ENCODE results near the gene NPY4R. TPM values are rescaled to one million over a fixed set of nuclear protein-coding genes. Genes with fewer than 3 reads are reported as not detected.
"Not testable (repeated sequence)": the region's sequence is repeated elsewhere in the genome, so short reads cannot be mapped to it uniquely, and the experiment has no call there.

The NPY4R gene
- total RNA-seq, 1 experiment from 2014 or later, result not detected

DNA sequence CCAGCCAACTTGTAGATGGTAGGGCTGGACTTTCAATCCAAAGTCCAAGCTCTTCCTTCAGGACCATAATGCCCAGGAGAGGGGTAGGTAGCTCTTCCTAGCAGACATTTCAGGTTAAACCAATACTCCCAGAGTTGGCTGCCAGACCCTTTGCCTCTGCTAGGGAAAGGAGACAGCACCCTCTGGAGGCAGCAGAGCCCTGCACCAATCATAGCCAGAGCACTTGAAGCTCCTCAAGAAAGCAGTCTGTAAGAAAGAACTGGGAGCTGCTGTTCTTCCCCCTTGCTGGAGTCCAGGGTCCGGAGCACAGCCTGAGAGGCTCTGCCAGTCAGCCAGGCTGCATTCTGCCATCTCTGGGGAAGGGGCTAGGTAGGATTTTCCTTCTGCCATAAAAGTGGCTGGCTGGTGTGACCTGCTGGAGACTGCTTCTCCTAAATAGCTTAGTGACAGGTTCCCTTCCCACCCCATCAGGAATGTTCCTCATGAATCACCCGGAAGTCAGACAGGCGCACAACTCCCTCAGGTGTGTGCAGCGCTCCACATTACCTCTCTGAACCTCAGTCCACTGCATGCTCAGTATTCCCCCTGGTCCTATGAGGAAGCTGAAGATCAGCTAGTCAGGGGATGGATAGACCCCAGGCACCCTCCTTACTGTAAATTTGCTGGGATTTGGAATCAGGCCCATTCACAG, 2.5 kb upstream of the NPY4R start:
- not testable (repeated sequence) for H3K4me1 Mint-ChIP-seq

DNA sequence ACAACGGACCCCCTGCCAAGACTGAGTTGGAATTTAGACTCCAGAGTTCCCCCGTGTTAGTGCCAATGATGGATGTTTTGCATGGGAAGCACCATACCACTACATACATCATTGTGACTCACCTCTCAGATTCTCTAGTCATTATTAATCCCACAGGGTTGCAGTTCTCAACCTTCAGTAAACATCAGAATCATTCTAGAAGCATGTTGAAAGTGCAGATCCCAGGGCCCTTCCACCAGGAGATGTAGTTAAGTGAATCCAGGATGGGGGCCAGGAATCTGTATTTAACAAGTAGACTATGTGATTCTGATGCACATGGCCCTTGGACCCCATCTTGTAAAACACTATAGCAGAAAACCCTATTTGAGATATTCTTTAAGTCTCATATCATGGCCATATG, 2.1 kb downstream of the NPY4R start:
- H3K4me3 Mint-ChIP-seq; DNase-seq (ENCODE audit: low spot score); ATAC-seq; H3K36me3 Mint-ChIP-seq; CTCF ChIA-PET; H3K27me3 Mint-ChIP-seq (ENCODE audit: low read depth); H3K4me1 Mint-ChIP-seq; POLR2A ChIA-PET; H3K9me3 Mint-ChIP-seq; H3K27ac Mint-ChIP-seq: not testable (repeated sequence)

More for the DNA sequence above, 2.5 kb upstream of the NPY4R start:
- H3K27ac Mint-ChIP-seq; POLR2A ChIA-PET; H3K36me3 Mint-ChIP-seq; H3K4me3 Mint-ChIP-seq; H3K9me3 Mint-ChIP-seq; CTCF ChIA-PET; H3K27me3 Mint-ChIP-seq (ENCODE audit: low read depth); DNase-seq (ENCODE audit: low spot score): not testable (repeated sequence)
- peak; percentile 93 for ATAC-seq

DNA sequence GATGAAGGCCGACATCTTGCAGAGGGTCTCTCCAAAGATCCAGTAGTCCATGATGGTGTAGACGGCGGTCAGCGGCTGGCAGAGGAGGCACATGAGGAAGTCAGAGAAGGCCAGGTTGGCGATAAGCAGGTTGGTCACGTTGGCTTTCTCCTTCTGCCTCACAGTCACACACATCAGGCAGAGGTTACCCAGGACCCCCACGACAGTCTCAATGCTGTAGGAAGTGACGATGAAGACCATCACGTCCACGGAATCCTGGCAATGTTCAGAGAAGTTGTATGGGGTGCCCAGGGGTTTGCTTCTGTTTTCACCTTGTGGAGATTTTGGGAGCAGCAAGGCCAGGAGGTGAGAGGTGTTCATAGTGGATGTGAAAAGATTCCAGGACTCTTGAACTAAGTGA, 3.5 kb downstream of the NPY4R start:
- H3K36me3 Mint-ChIP-seq; H3K27me3 Mint-ChIP-seq (ENCODE audit: low read depth); ATAC-seq; H3K4me3 Mint-ChIP-seq; H3K27ac Mint-ChIP-seq; POLR2A ChIA-PET; H3K9me3 Mint-ChIP-seq; H3K4me1 Mint-ChIP-seq; DNase-seq (ENCODE audit: low spot score); CTCF ChIA-PET: not testable (repeated sequence)

DNA sequence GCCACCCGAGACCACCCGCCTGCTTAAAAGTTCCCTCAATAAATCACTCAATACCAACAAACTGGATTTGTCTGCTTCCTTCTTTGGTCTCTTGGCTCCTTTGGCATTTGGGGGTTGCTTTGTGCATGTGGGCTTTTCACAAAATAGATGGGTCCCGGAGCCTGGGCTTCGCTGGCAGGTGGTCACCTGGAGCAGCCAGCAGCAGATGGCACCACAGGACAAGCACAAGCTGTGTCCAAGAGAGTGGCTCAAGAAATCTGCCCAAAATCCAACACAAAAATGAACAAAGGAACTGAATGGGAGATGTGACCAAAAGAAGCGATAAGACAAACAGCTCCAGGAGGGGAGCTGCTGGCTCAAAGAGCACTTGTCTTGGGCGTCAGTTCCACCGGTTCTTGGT, 6.2 kb downstream of the NPY4R start:
- H3K4me1 Mint-ChIP-seq; H3K36me3 Mint-ChIP-seq; DNase-seq (ENCODE audit: low spot score); CTCF ChIA-PET; H3K4me3 Mint-ChIP-seq; H3K27ac Mint-ChIP-seq; H3K9me3 Mint-ChIP-seq; ATAC-seq; POLR2A ChIA-PET; H3K27me3 Mint-ChIP-seq (ENCODE audit: low read depth): not testable (repeated sequence)

DNA sequence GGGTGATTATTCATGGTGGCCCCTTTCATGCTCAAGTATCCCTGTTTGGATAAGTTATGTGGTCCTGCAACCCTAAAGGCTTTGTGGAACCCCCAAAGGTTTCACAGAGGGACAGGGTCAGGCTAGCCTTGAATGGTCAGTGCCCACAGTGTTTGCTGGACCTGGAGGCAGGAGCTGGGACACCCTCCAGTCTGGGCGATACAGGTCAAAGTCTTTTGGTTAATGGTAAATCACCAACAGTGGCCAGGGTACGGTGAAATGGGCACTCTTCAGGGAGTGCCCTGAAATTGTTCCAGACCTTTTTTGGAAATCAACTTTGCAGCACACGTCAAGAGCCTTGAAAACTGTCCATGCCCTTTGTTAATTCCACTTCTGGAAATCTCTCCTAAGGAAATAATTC, 8.7 kb downstream of the NPY4R start:
- ATAC-seq; H3K4me3 Mint-ChIP-seq; H3K27ac Mint-ChIP-seq; POLR2A ChIA-PET; H3K27me3 Mint-ChIP-seq (ENCODE audit: low read depth); H3K36me3 Mint-ChIP-seq; H3K4me1 Mint-ChIP-seq; CTCF ChIA-PET; H3K9me3 Mint-ChIP-seq; DNase-seq (ENCODE audit: low spot score): not testable (repeated sequence)

DNA sequence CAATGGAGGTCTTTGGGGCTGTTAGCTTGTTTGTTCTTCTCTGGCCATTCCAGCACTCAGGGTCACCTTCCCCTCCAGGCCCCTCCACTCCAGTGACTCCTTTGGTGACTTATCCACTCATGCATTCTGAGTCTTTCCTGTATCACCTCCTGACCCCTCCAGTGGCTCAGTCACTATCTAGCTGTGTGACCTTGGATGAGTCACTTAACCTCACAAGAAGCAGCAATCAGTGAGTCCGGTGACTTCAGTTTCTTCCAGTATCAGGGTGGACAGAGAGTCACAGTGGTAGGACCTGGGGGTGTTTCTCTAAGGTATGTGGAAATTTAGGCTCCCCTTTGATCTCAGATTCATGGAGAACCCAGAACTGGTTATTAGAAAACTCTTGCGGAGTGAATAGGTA, 9.8 kb downstream of the NPY4R start:
- H3K9me3 Mint-ChIP-seq; CTCF ChIA-PET; ATAC-seq; H3K27ac Mint-ChIP-seq; H3K4me3 Mint-ChIP-seq; POLR2A ChIA-PET; DNase-seq (ENCODE audit: low spot score); H3K27me3 Mint-ChIP-seq (ENCODE audit: low read depth); H3K36me3 Mint-ChIP-seq; H3K4me1 Mint-ChIP-seq: not testable (repeated sequence)

DNA sequence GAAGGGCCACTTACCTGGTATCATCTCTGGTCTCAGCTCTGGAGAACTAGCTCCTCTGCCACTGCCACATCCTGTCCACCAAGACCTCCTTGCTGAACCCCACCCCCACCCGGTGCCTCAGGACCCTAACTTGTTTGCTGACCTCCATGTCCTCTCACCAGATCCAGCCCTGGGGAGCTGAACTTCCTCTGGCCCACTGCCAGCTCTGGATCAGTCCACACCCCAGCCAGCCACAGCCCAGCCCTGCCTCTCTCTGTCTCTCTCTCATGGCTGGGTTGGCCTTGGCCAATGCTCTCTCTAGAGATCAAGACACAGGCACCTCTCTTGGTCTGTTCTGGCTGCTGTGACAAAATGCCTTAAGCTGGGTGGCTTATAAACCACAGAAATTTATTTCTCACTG, 14.4 kb downstream of the NPY4R start:
- ATAC-seq; H3K4me1 Mint-ChIP-seq; POLR2A ChIA-PET; H3K4me3 Mint-ChIP-seq; DNase-seq (ENCODE audit: low spot score); H3K9me3 Mint-ChIP-seq; H3K27ac Mint-ChIP-seq; H3K36me3 Mint-ChIP-seq; CTCF ChIA-PET; H3K27me3 Mint-ChIP-seq (ENCODE audit: low read depth): not testable (repeated sequence)

DNA sequence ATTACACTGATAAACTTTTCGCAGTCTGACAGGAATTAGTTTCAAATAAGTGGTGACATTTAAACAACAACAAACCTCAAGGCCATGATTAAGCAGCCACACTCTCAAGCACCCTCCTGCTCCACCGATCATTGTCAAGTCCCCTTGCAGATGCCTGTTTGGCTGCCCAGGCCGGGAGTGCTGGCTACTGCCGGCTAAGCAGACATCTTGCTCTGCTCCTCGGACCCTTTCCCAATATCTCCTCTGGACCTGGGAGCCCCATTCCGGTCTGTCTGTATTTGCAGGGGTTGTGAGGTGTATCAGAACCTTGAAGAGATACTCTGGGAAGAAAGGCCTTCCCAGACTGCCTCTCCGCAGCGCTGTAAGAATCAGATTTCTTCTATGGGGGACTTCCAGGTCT, 14.9 kb downstream of the NPY4R start:
- DNase-seq (ENCODE audit: low spot score); H3K4me3 Mint-ChIP-seq; H3K27me3 Mint-ChIP-seq (ENCODE audit: low read depth); POLR2A ChIA-PET; CTCF ChIA-PET; H3K9me3 Mint-ChIP-seq; H3K27ac Mint-ChIP-seq; ATAC-seq; H3K36me3 Mint-ChIP-seq; H3K4me1 Mint-ChIP-seq: not testable (repeated sequence)

DNA sequence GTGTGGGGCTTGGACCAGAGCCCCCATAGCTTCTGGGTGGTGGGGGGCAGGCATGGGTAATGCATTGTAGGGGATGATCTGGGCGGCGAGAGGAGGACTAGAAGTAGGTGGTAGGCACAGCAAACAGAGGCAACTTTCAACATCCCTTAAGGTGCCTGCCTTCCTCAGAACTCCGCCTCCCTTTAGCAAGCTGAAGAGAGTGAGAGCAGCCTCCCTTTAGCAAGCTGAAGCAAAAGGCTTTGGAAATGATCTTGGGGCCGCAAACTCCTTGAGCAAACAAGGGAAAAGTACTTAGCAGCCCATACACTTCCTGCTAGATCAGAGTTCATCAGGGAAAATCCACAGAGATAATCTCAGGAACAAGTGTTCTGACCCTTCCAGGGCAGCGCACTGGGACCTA, 18.3 kb downstream of the NPY4R start:
- POLR2A ChIA-PET; H3K9me3 Mint-ChIP-seq; CTCF ChIA-PET; H3K27me3 Mint-ChIP-seq (ENCODE audit: low read depth); ATAC-seq; H3K4me3 Mint-ChIP-seq; H3K27ac Mint-ChIP-seq; DNase-seq (ENCODE audit: low spot score); H3K36me3 Mint-ChIP-seq; H3K4me1 Mint-ChIP-seq: not testable (repeated sequence)

DNA sequence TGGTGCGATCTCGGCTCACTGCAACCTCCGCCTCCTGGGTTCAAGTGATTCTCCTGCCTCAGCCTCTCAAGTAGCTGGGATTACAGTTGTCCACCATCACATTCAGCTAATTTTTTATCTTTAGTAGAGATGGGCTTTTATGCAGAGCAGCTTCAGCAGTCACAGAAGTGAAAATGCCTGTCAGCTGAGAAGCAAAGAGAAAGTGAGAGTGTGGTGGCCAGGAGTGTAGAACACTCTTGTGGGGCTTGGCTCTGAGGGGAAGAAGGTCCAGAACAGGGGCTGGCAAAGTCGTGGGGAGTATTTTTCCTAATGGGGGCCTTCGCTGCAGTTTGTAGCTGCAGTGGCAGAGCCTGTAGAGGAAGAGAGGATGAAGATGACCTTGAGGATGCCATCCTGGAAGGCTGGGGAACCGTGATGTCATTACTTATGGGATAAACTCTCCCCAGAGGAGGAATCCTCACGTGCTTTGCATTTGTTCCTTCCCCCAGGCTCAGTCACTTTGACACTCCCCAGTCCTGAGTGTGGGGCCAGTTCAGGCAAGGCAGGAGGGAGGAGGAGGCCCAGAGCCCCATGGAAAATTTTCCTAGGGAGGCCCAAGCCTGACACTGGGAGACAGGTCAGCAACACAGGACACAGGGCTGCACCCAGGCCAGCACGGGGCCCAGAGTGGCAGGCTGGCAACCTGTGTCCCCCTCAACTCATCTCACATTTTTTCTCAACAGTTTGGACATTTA, 20.2 kb downstream of the NPY4R start:
- H3K27ac Mint-ChIP-seq; H3K9me3 Mint-ChIP-seq; POLR2A ChIA-PET; CTCF ChIA-PET; H3K4me3 Mint-ChIP-seq; H3K36me3 Mint-ChIP-seq; ATAC-seq; H3K27me3 Mint-ChIP-seq (ENCODE audit: low read depth); DNase-seq (ENCODE audit: low spot score); H3K4me1 Mint-ChIP-seq: not testable (repeated sequence)

DNA sequence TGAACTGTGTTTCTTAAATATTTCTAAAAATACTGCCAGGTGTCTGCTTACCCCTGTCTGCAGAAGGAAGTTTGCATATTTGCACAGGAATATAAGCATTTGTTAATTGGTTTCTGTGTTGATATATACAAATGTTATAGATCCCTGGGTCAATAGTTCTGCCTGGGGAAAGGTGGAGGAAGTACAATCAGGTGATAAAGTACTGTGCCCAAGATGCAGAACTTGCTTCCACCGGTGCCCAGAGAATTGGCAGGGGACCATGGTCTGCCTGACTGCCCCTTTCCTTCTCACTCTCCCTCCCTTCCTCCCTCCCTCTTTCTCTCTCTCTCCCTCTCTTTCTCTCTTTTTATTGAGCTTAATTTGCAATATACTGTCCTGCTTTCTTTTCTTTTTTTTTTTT, 22.3 kb downstream of the NPY4R start:
- ATAC-seq; H3K9me3 Mint-ChIP-seq; POLR2A ChIA-PET; H3K4me3 Mint-ChIP-seq; H3K27me3 Mint-ChIP-seq (ENCODE audit: low read depth); DNase-seq (ENCODE audit: low spot score); H3K27ac Mint-ChIP-seq; H3K4me1 Mint-ChIP-seq; CTCF ChIA-PET; H3K36me3 Mint-ChIP-seq: not testable (repeated sequence)

DNA sequence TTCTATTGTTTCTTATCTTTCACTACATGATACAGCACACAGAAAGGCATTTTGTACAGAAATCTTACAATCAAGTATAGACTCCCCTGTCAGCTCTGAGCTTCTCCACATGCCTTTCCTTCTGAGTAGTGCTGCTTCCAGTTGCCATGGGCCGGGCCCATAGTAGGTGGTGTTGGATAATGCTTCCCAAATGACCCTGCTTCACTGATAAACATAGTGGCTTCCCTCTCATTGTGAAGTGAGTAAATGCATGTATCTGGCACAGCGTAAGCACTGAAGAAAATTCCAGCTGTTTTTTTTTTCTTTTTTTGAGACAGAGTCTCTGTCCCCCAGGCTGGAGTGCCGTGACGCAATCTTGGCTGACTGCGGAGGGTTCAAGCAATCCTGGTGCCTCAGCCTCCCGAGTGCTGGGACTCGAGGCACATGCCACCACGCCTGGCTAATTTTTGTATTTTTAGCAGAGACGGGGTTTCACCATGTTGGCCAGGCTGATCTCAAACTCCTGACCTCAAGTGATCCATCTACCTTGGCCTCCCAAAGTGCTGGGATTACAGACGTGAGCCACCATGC, 23.0 kb downstream of the NPY4R start:
- ATAC-seq; H3K4me3 Mint-ChIP-seq; H3K9me3 Mint-ChIP-seq; H3K4me1 Mint-ChIP-seq; POLR2A ChIA-PET; H3K36me3 Mint-ChIP-seq; DNase-seq (ENCODE audit: low spot score); H3K27me3 Mint-ChIP-seq (ENCODE audit: low read depth); CTCF ChIA-PET; H3K27ac Mint-ChIP-seq: not testable (repeated sequence)

DNA sequence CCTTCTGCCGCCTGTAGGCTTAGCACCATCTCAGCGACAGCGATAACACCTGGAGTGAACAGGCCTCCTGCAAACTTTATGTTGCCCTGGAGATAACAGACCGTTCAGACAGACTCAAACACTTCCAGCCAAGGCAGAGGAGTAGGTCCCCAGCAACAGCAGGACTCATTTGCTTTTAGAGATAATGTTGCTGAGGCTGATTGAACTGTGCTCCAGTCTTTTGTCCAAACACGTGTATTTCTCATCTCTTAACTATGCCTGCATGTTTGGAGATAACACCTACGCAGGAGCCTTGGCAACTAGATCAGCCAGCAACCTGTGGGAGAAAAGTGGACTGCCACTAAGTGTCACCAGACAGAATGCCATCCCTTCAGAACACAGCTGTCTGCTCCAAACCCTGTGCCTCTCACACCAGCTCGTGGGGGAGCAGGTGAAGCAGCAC, 23.9 kb downstream of the NPY4R start:
- POLR2A ChIA-PET; ATAC-seq; H3K27ac Mint-ChIP-seq; DNase-seq (ENCODE audit: low spot score); H3K27me3 Mint-ChIP-seq (ENCODE audit: low read depth); H3K4me3 Mint-ChIP-seq; H3K9me3 Mint-ChIP-seq; CTCF ChIA-PET; H3K36me3 Mint-ChIP-seq; H3K4me1 Mint-ChIP-seq: not testable (repeated sequence)
